Stimulated activated CD4-positive, alpha-beta T cell treated with anti-CD3 and anti-CD28 coated beads, Interleukin-2, amount 100 ng/mL, for 24 hours (primary cell): ENCODE data around the gene SMCHD1.
"Not testable (repeated sequence)": the region's sequence is repeated elsewhere in the genome, so short reads cannot be mapped to it uniquely, and the experiment has no call there.

Experiments used
- DNase-seq, 2 donors: peaks; one replicate each; pipeline ENCODE4 v3.0.0-alpha.2; 2020

Gene SMCHD1

DNA sequence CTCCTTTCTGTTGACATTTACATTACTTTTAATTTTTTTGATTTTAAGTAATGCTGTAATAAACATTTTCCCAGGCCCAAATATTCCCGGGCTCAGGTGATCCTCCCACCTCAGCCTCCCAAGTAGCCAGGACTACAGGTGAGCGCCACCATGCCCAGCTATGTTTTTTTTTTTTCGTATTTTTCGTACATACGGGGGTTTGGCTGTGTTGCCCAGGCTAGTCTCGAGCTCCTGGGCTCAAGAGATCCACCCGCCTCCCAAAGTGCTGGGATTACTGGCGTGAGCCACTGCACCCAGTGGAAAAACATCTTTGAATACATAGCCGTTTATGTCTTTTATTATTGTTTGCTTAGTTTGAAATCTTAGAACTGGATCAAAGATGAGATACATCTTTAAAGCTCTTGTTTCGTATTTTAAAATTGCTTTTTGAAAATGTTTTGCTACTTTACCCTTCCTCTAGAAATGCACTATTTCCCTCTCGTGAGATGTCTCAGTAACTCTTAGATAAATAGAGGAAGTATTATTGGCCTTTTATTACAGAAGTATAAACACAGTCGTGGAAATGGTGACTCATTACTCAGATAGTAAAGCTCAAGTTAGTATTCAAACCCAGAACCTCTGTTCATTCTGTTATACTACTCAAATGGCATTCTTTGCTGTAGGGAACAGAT lies 2.4 kb downstream of the SMCHD1 start:
- DNase-seq: no peak

DNA sequence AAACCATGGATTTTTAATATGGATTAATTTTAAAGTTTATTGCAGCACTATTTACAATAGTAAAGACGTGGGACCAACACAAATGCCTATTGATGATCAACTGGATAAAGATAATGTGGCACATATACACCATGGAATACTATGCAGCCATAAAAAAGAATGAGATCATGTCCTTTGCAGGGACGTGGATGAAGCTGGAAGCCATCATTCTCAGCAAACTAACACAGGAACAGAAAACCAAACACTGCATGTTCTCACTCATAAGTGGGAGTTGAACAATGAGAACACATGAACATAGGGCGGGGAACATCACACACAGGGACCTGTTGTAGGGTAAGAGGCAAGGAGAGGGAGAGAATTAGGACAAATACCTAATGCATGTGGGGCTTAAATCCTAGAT lies 5.3 kb downstream of the SMCHD1 start:
- DNase-seq: not testable (repeated sequence)

DNA sequence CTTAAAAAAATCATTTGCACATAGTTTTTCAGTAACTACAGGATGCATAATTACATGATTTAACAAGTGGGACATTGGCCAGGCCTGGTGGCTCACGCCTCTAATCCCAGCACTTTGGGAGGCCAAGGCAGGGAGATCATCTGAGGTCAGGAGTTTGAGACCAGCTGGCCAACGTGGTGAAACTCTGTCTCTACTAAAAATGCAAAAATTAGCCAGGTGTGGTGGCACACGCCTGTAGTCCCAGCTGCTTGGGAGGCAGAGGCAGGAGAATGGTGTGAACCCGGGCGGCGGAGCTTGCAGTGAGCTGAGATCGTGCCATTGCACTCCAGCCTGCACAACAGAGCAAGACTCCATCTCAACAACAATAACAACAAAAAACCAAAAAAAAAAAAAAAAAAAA lies 6.8 kb downstream of the SMCHD1 start:
- not testable (repeated sequence) for DNase-seq

DNA sequence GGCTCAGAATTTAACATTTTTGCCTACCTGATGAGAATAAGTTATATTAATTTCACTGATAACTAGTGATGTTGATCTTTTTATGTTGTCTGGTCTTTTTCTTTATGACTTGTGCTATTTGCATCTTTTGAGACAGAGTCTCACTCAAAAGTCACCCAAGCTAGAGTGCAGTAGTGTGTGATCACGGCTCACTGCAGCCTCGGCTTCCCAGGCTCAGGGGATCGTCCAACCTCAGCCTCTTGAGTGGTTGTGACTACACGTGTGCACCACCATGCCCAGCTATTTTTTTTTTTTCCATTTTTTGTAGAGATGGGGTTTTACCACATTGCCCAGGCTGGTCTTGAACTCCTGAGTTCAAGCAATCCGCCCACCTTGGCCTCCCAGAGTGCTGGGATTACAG lies 7.5 kb downstream of the SMCHD1 start:
- no peak for DNase-seq

DNA sequence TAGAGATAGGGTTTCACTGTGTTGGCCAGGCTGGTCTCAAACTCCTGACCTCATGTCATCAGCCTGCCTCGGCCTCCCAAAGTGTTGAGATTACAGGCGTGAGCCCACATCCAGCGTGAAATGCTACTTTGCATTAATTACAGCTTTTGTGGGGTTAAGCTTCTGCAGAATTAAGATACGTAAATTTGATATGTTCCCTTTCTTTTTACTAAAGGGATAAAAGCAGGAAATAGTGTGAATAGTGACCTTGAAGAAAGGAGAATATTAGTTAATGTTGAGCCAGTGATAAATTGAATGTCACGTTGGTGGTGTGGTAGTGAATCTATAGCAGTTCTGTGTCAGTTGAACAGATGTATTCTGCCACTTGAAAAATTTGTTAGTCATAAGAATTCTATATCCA lies 16.9 kb downstream of the SMCHD1 start:
- DNase-seq: no peak

DNA sequence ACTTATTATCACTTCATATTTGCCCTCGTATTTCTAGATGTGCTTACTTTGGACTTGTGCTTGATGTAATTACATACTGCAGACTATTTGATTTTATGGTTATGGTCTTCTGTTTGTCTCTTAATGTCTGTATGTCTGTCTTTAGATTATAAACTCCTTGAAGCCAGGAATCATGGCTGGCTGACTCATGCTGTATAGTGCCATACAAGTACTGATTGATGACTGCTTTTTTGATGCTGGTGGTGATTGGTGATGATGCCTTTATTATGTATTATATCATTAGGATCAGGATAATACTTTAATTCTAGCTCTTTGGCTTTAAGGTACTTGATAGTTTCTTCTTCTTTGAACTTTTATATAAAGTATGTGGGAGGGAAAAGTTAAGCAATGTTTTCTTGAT lies 17.3 kb downstream of the SMCHD1 start:
- no peak for DNase-seq

DNA sequence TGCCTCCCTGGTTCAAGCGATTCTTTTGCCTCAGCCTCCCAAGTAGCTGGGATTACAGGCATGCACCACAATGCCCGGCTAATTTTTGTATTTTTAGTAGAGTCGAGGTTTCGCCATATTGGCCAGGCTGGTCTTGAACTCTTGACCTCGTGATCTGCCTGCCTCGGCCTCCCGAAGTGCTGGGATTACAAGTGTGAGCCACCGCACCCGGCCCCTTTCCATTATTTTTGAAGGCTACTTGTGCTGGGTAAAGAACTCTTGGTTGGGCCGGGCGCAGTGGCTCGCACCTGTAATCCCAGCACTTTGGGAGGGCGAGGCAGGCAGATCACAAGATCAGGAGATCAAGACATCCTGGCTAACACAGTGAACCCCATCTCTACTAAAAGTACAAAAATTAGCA lies 23.4 kb downstream of the SMCHD1 start:
- DNase-seq: not testable (repeated sequence)

DNA sequence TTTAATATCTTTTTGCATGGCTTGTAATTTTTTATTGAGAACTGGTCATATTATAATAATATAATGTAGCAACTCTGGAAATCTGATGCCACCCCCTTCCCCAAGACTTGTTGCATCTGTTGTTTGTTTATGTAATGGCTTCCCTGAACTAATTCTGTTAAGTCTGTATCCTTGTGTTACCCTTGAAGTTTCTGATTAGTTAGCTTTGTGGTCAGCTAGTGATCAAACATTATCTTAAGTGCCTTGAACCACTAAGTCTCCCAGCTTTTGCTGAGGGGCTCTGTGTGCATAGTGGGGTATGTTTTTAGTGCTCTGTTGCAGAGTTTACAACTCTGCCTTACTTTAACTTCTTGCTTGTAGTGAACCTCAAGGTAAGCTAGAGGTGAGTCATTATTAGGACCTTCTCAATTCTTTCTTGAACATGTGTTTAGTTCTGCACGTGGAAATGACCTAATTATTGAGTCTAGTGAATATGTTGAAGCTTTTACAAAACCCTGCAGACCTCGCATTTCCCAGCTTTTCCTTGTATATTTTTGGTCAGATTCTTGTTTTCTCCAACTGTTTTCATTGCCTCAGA lies 24.8 kb downstream of the SMCHD1 start:
- no peak for DNase-seq

DNA sequence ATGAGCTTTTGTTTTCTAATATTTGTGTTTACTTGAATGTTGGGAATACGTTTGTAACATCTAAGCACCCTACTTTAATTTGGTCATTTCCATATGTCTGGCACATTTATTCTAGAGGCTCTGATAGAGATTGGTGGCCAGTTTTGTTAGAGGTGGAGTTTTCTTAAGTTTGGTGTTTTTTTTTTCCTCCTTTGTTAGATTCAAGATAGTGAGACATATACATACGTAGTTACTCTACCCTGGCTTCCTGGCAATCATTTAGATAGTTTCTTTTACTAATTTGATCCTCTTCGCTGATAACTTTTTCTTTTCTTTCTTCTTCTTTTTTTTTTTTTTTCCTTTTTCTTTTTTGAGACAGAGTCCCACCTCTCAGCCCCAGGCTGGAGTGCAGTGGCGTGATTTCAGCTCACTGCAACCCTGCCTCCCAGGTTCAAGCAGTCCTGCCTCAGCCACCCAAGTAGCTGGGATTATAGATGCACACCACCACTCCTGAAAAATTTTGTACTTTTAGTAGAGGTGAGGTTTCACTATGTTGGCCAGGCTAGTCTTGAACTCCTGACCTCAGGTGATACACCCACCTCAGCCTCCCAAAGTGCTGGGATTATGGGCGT lies 26.6 kb downstream of the SMCHD1 start:
- no peak for DNase-seq

DNA sequence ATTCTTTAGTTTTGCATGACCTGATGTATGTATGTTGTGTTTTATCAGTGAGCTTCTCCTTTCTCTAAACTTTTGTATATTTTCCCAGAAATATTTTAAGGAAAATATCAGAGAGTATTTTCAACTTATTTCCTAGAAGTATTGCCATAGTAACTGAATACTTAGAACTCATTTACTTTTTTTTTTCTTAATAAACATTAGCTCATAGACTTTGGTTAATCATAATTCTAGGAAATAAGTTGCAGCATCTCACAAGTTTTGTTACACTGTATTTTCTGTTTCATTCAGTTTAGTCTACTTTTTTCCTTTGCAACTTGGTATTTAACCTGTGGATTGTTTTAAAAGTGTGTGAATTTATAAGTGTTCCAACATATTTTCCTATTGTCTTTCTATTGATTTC lies 27.5 kb downstream of the SMCHD1 start:
- no peak for DNase-seq

DNA sequence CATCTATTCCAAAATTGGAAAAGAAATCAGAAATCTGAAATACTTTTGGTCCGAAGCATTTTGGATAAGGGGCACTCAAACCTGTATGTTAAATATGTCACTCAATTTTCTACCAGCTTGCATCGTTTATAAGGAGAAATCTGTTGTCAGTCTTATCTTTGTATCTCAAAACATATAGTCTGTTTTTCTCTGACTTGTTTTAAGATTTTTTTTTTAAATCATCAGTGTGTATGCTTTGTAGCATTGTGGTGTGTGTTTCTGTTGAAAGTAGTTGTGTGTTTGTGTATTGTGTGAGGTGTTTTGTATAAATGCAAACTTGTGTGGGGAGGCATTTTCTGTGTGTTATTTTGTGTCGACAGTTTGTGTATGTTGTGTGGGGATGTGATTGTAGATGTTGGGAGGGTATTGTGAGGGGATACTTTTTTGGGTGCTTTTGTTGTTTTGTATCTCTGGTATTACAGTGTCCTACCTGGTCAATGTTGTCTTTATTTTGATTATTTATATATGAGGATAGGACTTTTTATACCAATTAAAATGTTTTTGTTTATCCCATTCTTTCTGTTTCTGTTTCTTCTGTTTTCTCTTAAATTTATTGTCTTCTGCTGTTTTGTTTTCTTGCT lies 30.9 kb downstream of the SMCHD1 start:
- no peak for DNase-seq

DNA sequence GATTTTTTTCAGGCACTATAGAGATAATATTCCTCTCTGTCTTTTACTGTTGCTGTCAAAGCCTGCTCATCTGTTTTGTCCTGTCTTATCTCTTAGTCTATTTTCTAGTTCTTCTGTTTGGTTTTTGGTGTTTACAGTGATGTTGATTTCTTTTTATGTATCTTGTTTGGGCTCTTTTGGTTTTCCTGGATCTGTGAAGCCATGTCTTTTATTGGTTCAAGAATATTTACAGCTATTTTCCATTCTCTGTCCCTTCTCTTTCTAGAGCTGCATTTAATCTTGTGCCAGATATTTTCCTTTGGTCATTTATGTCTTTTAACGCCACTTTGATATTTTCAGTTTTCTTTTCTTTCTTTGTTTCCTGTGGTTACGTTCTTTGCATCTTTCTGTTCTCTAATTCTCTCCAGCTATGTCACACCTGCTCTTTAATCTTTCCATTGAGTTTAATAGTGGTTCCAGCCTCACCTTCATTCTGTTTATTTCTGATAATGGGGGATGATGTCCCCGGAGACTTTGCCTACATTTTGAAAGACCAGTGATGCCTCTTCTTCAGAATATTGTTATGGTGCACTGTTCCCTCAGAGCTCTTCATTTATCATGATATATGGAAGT lies 32.0 kb downstream of the SMCHD1 start:
- DNase-seq: no peak

DNA sequence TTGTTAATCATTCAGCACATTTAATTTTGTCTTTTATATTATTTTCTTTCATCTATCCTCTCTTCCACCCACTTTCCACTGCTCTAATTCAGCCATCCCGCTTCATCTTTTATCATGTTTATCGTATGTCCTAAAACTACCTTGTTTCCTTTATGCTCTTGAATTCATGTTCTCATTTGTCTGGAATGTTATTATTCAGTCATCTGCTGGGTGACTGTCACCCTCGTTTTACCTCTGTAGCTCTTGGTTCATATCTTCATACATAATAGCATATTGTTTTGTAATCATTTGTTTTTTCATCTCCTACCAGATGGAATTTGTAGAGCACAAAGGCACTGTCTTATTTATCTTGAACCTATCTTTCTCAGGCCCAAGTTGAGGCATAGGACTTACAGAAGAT lies 37.0 kb downstream of the SMCHD1 start:
- DNase-seq: no peak

DNA sequence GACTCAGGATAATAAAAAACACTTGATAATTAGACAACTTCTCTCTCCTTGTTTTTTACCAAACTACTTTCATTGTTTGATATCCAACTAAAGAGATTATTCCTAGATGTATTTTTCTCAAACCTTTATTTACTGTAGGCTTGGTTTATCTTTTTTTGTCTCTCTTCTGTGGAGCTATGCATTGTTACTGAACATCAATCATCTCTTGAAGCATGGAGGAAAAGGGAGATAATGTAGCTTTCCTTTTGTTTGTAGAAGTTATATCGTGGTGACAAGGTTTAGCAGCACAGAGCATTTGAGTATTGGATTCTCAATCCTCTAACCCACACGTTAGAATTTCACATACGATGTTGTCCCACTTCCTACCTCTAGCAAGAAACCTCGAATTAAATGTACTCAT lies 41.7 kb downstream of the SMCHD1 start:
- DNase-seq: no peak

DNA sequence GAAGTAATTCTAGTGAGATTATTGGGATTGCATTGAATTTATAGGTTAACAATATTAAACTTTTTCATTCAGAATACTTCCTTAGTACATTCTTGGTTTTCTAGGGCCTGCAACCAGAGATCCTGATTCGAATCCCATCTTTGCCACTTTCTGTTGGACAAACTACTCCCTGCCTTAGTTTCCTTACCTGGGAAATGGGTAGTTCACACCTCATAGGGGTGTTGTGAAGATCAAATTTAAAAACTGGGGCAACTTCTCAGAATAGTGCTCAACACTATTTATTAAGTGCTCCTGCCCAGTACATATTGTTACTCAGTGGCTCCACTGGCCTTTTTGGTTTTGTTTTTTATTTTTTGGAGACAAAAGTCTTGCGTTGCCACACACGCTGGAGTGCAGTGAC lies 43.5 kb downstream of the SMCHD1 start:
- DNase-seq: no peak

DNA sequence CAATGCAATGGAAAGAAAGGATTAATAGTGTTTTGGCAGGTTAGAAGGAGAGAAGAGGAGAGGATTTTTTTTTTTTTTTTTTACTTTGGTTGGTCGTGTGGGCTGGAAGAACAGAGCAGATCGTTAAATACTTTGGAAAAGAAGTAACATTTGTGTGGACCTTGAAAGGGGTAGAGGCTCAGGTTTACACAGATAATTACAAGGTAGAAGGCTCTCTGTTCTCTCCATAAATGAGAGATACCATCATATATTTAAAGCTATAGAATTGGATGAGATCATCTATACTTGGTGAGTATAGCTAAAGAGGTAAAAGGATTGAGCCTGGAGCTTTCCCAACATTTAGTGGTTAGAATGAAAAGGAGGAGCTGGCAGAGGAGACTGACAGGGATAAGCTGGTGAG lies 49.0 kb downstream of the SMCHD1 start:
- no peak for DNase-seq

DNA sequence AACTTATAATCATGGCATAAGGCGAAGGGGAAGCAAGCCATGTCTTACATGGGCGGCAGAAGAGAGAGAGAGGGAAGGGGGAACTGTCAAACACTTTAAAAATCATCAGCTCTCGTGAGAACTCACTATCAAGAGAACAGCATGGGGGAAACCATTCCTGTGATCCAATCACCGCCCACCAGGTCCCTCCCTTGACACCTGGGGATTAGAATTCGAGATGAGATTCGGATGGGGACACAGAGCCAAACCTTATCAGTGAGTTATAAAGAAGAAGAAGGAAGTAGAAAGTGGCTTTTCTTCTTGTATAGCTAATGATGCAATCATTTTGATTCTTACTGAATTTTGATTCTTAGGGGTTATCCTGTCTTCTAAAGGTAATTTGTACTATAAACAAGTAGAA lies 51.4 kb downstream of the SMCHD1 start:
- DNase-seq: no peak

DNA sequence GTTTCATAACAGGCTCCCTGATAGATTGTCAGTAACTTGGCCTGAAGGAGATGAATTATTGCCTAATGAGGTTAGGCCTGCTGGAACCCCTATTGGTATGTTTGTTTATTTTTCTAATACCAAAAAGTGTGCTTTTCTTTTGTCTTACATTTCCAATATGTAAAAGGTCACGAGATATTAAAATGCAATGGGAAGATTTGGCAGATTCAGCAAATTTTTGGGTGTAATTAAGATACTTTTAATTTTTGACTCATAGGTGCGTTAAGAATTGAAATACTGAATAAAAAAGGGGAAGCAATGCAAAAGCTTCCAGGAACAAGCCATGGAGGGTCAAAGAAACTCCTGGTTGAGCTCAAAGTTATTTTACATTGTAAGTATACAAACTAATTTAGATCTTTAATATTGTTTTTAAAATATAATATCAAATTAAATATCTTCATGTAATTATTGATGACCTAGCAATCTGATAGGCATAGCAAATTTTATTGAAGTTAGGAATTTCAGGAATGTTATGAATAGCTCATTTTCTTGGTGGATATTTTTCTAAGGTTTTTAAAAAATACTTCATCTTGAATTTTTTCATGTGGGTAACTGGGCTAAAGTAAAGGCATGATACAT lies 52.1 kb downstream of the SMCHD1 start:
- no peak for DNase-seq

DNA sequence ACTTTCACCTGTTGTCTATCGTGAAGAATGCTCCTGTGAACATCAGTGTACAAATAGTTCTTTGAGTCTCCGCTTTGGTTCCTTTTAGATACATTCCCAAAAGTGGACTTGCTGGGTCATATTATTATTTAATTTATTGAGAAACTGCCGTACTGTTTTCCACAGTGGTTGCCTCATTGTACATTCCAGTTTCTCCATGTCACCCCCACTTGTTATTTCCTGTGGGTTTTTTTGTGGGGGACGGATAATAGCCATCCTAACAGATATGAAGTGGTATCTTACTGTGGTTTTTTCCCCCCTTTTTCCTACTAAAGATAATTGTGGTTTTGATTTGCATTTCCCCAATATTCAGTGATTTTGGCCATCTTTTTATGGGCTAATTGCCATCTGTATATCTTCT lies 53.8 kb downstream of the SMCHD1 start:
- no peak for DNase-seq

DNA sequence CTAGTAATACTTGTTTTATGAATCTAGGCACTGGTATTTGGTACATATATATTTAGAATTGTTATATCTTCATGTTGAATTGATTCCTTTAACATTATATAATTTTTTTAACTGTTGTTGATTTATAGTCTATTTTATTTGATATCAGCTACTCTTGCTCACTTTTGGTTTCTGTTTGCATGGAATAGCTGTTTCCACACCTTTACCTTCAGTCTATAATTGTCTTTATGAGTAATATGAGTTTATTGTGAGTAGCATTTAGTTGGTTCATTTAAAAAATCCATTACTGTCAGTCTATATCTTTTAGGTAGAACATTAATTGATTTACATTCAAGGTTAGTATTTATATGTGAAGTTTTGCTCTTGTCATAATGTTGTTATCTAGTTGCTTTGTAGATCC lies 58.6 kb downstream of the SMCHD1 start:
- DNase-seq: no peak

DNA sequence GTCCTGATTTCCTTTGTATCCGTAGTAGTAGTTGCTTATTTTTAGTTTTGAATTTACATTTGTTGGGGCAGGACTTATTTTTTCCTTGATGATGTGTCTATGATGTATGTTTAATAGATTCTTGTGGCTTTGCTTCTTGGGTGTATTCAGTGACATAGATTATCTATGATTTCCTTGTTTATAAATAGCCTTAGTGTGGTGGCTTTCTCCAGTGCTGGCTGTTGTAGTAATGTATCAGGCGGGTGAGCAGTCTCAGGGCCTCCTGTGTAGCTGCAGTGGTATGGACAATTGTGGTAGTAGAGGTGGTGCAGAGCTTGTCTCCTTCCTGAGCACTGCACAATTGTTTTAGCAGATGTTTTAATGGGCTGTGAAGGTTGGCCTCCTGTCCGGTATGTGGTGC lies 60.5 kb downstream of the SMCHD1 start:
- DNase-seq: no peak

DNA sequence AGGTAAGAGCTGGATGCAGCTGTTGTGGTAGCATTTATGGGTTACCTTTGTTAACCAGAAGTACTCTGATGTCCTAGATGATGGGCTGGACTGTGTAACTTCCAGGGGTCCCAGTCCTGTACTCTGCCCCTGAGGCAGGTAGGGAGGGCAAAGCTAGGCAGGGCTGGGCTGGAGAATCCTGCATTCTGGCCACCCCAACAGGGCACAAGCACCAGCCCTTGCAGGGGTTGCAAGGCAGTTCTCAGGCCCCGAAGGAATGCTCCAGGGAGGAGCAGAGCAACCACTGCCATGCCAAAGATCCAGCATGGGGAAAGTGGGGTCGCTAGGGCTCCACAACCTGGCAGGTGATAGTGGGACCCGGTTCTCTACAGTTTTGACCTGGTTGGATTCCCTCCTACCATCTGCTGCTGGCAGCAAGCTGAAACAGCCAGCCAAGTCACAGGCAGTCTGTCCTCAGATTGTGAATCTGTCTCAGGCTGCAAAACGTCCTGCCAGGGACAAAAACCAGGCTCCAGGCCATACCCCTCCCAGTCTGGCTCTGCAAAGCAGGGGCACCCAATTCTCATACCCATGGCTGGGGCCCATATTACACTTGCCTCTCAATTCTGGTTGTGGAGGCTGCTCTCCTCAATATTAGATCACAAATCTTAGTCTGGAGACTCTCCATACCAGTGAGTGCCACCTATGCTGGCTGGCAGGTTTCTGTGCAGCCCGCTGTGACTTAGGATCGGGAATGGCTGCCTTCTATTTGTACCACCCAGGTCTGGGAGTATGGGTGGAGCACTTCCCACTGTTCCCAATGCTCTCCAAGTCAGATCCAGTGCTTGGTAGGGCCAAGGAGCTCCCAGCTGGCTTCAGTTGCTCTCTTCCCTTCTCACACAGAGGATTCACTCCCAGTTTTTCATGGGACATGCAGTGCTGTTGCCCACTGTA lies 61.1 kb downstream of the SMCHD1 start:
- DNase-seq: no peak
